Measurements from ENCODE around the gene TMPRSS13.

- TF ChIP-seq CTCF (IDR thresholded peaks at IDR 0.05; ENCODE audit: poor library complexity, severe bottlenecking): no peak
- TF ChIP-seq TAF1 (IDR thresholded peaks at IDR 0.05; ENCODE audit: low read depth): no peak
- no peak for TF ChIP-seq POLR2AphosphoS5 (IDR thresholded peaks at IDR 0.05)
- no peak for TF ChIP-seq EZH2 (IDR thresholded peaks at IDR 0.05; ENCODE audit: borderline replicate concordance, insufficient read depth, low read length, poor library complexity, severe bottlenecking)
- TF ChIP-seq EP300 (conservative IDR thresholded peaks at IDR 0.05; ENCODE audit: poor library complexity, severe bottlenecking): no peak
- TF ChIP-seq, protein P1, sequence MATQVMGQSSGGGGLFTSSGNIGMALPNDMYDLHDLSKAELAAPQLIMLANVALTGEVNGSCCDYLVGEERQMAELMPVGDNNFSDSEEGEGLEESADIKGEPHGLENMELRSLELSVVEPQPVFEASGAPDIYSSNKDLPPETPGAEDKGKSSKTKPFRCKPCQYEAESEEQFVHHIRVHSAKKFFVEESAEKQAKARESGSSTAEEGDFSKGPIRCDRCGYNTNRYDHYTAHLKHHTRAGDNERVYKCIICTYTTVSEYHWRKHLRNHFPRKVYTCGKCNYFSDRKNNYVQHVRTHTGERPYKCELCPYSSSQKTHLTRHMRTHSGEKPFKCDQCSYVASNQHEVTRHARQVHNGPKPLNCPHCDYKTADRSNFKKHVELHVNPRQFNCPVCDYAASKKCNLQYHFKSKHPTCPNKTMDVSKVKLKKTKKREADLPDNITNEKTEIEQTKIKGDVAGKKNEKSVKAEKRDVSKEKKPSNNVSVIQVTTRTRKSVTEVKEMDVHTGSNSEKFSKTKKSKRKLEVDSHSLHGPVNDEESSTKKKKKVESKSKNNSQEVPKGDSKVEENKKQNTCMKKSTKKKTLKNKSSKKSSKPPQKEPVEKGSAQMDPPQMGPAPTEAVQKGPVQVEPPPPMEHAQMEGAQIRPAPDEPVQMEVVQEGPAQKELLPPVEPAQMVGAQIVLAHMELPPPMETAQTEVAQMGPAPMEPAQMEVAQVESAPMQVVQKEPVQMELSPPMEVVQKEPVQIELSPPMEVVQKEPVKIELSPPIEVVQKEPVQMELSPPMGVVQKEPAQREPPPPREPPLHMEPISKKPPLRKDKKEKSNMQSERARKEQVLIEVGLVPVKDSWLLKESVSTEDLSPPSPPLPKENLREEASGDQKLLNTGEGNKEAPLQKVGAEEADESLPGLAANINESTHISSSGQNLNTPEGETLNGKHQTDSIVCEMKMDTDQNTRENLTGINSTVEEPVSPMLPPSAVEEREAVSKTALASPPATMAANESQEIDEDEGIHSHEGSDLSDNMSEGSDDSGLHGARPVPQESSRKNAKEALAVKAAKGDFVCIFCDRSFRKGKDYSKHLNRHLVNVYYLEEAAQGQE (IDR thresholded peaks at IDR 0.05; ENCODE audit: borderline replicate concordance): no peak
- TF ChIP-seq MXI1 (conservative IDR thresholded peaks at IDR 0.05; ENCODE audit: poor library complexity, severe bottlenecking): no peak
- TF ChIP-seq RAD21 (conservative IDR thresholded peaks at IDR 0.05): no peak
These were observed 14.8 kb downstream of the TMPRSS13 start for GRCh38 chr11:117914398-117914761.

Data from neural cell (in vitro differentiated cells).